ENCODE measurements around the gene BTD. TPM values are rescaled to one million over a fixed set of nuclear protein-coding genes. Genes with fewer than 3 reads are reported as not detected.

The BTD gene
- total and polyA plus RNA-seq, 10 of the 15 experiments (the other 5 are each of a cell fraction or from before 2014, with no cell fraction given) = 3.4 to 10.3 (median 5.0) TPM

GRCh38 chr3:15551902-15552301 lies 49.6 kb upstream of the BTD start:
- Histone ChIP-seq H3K9ac (ENCODE audit: control insufficient read depth, insufficient read depth, low read length) (no peak overlapping the region), H3K27ac (ENCODE audit: control insufficient read depth, insufficient read depth) (no peak overlapping the region), H3K36me3 (ENCODE audit: control insufficient read depth in 2 of 2, insufficient read depth in 2 of 2, low read length in 1 of 2) (peaks cover 0 to 4% of the 10 kb centered on the region in 2 experiments; a peak in 1 of 4 replicates), H2AFZ (ENCODE audit: control insufficient read depth, low read depth, low read length) (no peak overlapping the region), H3K9me3 (replicated peaks; ENCODE audit: control insufficient read depth, insufficient read depth, low read length) (no peaks in the 10 kb centered on the region), H3K4me1 (ENCODE audit: control insufficient read depth, insufficient read depth, low read length) (peaks cover 7% of the 10 kb centered on the region), H3K27me3 (replicated peaks in 1 of 2; ENCODE audit: control insufficient read depth in 2 of 2, insufficient read depth in 2 of 2, low read length in 1 of 2) (no peaks in the 10 kb centered on the region), H3K4me2 (ENCODE audit: control insufficient read depth, insufficient read depth) (no peak overlapping the region), H3K4me3 (no peak overlapping the region), H4K20me1 (ENCODE audit: control insufficient read depth, insufficient read depth) (no peaks in the 10 kb centered on the region), H3K79me2 (ENCODE audit: control insufficient read depth, insufficient read depth, low read length) (no peaks in the 10 kb centered on the region)
- in situ Hi-C loops (cut with MboI) = loop anchor here (10.0 kb wide), 1 partner anchor 287 kb away; no protein-coding TSS in a partner anchor
- TF ChIP-seq PAX8 (IDR thresholded peaks at IDR 0.05) = no peak
- TF ChIP-seq MYC (IDR thresholded peaks at IDR 0.05; ENCODE audit: insufficient read depth, insufficient read length, insufficient replicate concordance, low read length, severe bottlenecking) = no peak
- no peak for TF ChIP-seq HDGF (IDR thresholded peaks at IDR 0.05)
- no peak for TF ChIP-seq PRDM15 (CRISPR knock-in tag; IDR thresholded peaks at IDR 0.05)
- TF ChIP-seq JUND (IDR thresholded peaks at IDR 0.05; ENCODE audit: low read depth, low read length) = no peak
- TF ChIP-seq SMC3 (IDR thresholded peaks at IDR 0.05; ENCODE audit: borderline replicate concordance, low read length) = no peak
- no peak for TF ChIP-seq MEF2B (IDR thresholded peaks at IDR 0.05; ENCODE audit: partially characterized antibody, poor library complexity, severe bottlenecking)
- no peak for TF ChIP-seq TCF7 (IDR thresholded peaks at IDR 0.05; ENCODE audit: borderline replicate concordance)
- TF ChIP-seq ZBED1 (IDR thresholded peaks at IDR 0.05; ENCODE audit: borderline replicate concordance) = no peak
- no peak for TF ChIP-seq USF1 (IDR thresholded peaks at IDR 0.05; ENCODE audit: borderline replicate concordance, extremely low read length, insufficient read depth, low read depth, low read length)
- TF ChIP-seq IRF4 (IDR thresholded peaks at IDR 0.05; ENCODE audit: low read depth, low read length) = no peak
- no peak for TF ChIP-seq TARDBP (IDR thresholded peaks at IDR 0.05; ENCODE audit: borderline replicate concordance)
- no peak for TF ChIP-seq IKZF2 (IDR thresholded peaks at IDR 0.05)
- DNase-seq (ENCODE audit: low read depth, low spot score) (no peak), ATAC-seq (no peak), FAIRE-seq (no peak)
- ChIA-PET RAD21 (ENCODE audit: unreplicated experiment) (no interaction called here), SMC1A (ENCODE audit: uncharacterized antibody, unreplicated experiment) (interaction anchor here (1.1 to 1.6 kb wide), 2 partner anchors 18 to 147 kb away, joined by 3 to 4 read pairs; no protein-coding TSS in a partner anchor), CTCF (no interaction called here), POLR2A (no interaction called here)
- BruUV-seq (replicated peaks) = no TSS peak
- intact Hi-C loops (cut with micrococcal nuclease; ENCODE audit: unreplicated experiment) = no loop called here
- 100% methylated on average over 1 of the region's 1 CpG for WGBS (ENCODE audit: insufficient coverage, insufficient replicate concordance, low lambda C conversion rate, missing lambda C conversion rate)
